HG03439 (cell line): ENCODE results near the gene NIBAN1.
A peak's percentile ranks its signal among the peaks of the same experiment; 100 is the strongest.

Experiments
- ATAC-seq: cut with Tn5 transposase; IDR thresholded peaks from one replicate; pipeline ENCODE4 v1.9.1; 2021; ENCODE audit warnings: mild to moderate bottlenecking, moderate library complexity; ENCODE audit not compliant: unreplicated experiment

NIBAN1 gene

GRCh38 chr1:184947497-184948256 is 26.6 kb downstream of the NIBAN1 start:
- no peak for ATAC-seq

DNA sequence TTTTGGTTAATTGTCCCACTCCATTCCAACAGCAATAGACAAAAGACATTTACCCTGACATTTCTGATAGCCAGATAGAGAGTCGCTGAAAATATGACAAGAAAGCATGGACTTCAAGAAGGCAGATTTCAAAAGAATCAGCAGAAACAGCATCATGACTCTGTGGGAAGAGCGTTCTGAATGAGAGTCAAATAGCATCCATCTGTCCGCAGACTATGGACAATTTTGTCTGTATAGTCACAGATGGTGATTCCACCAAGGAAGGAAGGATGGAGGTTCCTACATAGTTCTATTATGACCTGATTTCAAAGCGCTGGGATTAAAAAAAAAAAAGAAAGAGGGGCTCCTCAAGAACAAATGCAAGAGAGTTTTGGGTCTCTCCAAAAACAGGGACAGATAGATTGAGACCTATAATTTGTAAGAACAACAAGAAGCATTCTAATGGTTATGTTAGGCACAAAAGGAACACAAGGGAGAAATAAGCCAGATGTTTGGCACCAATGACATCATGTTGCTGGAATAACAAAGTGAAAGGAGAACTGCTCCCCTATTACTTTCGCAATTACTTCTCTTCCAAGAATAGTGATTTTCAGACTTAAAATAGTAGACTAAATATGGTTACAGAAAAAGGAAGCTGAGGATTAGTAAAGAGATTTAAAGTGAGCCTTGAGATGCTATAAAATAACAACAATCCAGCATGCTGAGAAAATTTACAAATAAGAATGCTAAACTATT is 28.5 kb downstream of the NIBAN1 start:
- no peak for ATAC-seq

- ATAC-seq, result no peak
Measured at GRCh38 chr1:184945029-184945428, 29.3 kb downstream of the NIBAN1 start.

DNA sequence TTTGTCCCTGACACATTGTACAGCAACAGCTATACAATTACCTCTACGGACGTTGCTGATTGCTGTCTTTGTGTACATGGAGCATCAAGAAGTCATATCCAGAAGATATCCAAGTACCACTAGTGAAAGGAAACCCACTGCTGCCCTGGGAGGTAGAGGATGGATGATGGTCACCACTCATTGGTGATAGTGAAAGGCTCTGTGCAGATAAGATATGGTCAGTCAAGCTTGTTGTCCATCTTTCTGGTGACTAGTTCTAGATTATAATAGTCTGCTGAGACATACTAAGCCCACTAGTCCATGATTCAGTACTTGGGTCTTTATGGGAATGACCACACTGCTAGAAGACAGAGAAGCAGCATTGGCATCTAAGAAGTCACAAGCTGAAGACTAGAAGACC is 30.3 kb downstream of the NIBAN1 start:
- no peak for ATAC-seq

DNA sequence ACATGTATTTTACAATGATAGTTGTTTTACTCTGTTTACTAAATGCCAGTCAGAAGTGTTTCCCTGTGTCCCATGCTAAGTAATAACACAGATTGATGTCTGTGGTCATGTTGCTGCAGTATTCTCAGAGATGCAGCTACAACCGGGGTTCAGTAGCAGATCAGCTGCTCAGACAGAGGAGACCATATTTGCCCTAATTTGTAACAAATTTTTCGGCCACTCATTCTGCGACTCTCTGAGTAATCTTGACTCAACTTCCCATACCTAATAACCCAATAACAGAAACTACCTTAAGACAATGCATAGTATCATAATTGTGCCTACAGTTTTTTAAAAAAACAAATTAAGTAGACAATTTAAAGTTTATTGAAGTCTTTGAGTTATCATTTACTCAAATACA is 32.6 kb downstream of the NIBAN1 start:
- peak; percentile 69 for ATAC-seq

GRCh38 chr1:184941410-184941733 is 32.9 kb downstream of the NIBAN1 start:
- ATAC-seq, result peak; percentile 19

DNA sequence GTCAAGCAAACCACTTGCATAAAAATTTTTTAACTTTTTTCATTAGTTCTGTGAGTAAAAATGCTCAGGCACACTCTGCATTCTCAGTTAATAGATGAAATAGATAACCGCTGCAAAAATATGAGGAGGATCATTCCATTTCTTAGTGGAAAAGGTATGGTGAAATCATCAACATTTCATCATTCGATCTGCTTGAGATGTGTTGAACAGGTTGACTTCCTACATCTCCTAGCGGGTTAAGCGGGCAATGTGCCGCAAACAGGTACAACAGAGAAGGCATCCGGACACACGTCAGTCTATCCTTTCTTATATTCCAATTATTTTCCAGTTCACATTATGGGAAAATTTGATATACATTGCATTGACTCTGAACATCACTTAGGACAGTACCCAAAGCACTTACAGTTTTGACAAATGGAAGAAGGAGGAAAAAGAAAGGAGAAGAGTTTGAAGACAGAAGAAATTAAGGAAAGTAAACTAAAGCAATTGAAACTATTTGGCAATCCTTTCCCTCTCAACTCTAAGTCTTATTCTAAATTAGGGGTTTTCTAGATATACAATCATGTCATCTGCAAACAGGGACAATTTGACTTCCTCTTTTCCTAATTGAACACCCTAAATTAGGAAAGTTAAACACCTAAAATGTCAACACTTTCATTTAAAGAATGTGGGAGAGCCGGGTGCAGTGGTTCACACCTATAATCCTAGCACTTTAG is 33.5 kb downstream of the NIBAN1 start:
- ATAC-seq, result no peak

- ATAC-seq, result no peak
Measured at GRCh38 chr1:184940226-184940625, 34.1 kb downstream of the NIBAN1 start.

DNA sequence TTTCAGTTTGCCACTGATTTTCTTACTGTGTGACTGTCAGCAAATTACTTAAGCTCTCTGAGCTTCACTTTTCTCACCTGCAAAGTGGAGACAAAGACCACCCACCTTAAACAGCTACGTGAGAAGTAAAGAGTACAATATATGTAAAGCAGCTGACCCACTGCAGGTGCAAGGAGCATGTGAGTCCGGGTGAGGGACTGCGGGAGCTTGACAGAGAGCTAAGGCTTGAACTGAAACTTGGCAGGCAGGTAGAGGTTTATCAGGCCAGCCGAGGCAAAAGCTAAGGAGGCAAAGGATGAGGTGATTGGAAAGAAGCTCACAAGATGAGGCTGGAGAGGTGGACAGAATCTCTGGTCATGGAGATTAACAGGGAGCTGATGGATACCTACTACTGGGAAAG is 36.6 kb downstream of the NIBAN1 start:
- no peak for ATAC-seq

GRCh38 chr1:184935920-184936798 is 38.1 kb downstream of the NIBAN1 start:
- no peak for ATAC-seq

DNA sequence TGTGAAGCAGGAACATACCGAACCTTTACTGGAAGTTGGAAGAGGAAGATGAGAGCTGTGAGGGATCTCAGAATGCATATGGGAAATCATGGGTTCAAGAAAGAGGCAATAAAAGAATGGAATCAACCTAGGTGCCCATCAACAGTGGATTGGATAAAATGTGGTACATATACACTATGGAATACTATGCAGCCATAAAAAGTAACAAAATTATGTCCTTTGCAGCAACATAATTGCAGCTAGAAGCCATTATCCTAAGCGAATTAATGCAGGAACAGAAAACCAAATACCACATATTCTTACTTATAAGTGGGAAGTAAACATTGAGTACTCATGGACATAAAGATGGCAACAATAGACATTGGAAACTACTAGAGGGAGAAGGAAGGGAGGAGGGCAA is 40.4 kb downstream of the NIBAN1 start:
- no peak for ATAC-seq

- no peak for ATAC-seq
Measured at GRCh38 chr1:184932319-184932718, 42.0 kb downstream of the NIBAN1 start.

GRCh38 chr1:184931566-184931965 is 42.7 kb downstream of the NIBAN1 start:
- no peak for ATAC-seq

GRCh38 chr1:184930645-184931044 is 43.7 kb downstream of the NIBAN1 start:
- no peak for ATAC-seq

DNA sequence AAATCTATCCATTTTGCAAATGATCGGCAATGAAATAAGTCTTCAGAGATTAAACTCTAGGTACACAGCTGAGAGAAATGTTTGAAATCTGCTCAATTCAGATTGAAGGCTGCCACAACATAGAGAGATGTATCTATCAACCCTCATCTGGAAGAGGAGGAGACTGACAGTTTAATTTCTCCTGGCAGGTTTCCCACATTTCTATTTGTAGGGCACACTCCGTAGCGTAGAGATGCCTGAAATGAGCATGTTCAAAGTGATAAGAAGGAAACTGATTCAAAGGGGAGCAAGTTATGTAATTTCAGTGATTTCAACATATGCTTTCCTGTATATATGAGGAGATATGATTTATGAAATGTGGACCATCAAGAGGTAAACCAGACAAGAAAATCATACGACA is 44.1 kb downstream of the NIBAN1 start:
- no peak for ATAC-seq

GRCh38 chr1:184929711-184930202 is 44.6 kb downstream of the NIBAN1 start:
- no peak for ATAC-seq

DNA sequence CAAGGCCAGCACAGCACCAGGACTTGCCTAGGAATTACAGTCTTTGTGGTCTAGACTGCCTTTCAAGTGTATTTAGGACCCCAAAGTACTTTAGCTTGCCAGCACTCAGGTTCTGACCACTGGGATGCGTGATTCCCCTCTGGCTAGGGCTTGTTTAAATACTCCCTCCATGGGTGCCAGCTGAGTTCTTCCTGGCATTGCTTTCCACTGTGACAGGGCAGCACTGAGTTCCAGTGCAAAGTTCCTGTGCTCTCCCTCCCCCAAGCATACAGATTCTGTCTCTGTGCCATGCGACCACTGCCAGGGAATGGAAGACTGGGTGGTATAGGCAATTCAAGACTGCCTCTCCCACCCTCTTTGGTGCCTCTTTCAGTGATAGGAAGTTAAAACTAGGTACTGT is 45.9 kb downstream of the NIBAN1 start:
- ATAC-seq, result no peak
